ENCODE results near the gene CYP27C1. TPM values are rescaled to one million over a fixed set of nuclear protein-coding genes. Genes with fewer than 3 reads are reported as not detected.
A peak's percentile ranks its signal among the peaks of the same experiment; 100 is the strongest.

The CYP27C1 gene
- total RNA-seq, 4 donors from 2014 or later: not detected

- intact Hi-C loops (cut with DNase I; ENCODE audit: low total_unique reads): no loop called here
- peak in 1 of 2 donors; percentile 67 for DNase-seq
- Histone ChIP-seq H3K4me3 (no peak overlapping the region), H3K4me1 (peaks cover 20 to 44% of the 10 kb centered on the region in 2 donors), H3K36me3 (no peaks in the 10 kb centered on the region), H3K27me3 (no peaks in the 10 kb centered on the region), H3K27ac (peak overlapping the region; percentile 89 to 99 (median 93)), H3K9me3 (no peaks in the 10 kb centered on the region)
- peak; percentile 55 to 57 for ATAC-seq
- no peak for TF ChIP-seq POLR2A (IDR thresholded peaks at IDR 0.05)
- TF ChIP-seq, protein P1, sequence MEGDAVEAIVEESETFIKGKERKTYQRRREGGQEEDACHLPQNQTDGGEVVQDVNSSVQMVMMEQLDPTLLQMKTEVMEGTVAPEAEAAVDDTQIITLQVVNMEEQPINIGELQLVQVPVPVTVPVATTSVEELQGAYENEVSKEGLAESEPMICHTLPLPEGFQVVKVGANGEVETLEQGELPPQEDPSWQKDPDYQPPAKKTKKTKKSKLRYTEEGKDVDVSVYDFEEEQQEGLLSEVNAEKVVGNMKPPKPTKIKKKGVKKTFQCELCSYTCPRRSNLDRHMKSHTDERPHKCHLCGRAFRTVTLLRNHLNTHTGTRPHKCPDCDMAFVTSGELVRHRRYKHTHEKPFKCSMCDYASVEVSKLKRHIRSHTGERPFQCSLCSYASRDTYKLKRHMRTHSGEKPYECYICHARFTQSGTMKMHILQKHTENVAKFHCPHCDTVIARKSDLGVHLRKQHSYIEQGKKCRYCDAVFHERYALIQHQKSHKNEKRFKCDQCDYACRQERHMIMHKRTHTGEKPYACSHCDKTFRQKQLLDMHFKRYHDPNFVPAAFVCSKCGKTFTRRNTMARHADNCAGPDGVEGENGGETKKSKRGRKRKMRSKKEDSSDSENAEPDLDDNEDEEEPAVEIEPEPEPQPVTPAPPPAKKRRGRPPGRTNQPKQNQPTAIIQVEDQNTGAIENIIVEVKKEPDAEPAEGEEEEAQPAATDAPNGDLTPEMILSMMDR (IDR thresholded peaks at IDR 0.05 in 4 of 5, conservative IDR thresholded peaks at IDR 0.05 in 1 of 5): no peak
- in situ Hi-C loops (cut with MboI; ENCODE audit: low sequenced_read_pairs in 4 of 4): loop anchor here in 1 of 4 donors (10.0 kb wide), 1 partner anchor 90 kb away; no protein-coding TSS in a partner anchor
Observed at GRCh38 chr2:127155028-127155581, 65.0 kb downstream of the CYP27C1 start.

- Histone ChIP-seq H3K27me3 (no peaks in the 10 kb centered on the region), H3K4me1 (peaks cover 21 to 45% of the 10 kb centered on the region in 2 donors), H3K4me3 (no peak overlapping the region), H3K36me3 (no peaks in the 10 kb centered on the region), H3K9me3 (no peaks in the 10 kb centered on the region), H3K27ac (peak overlapping the region; percentile 89 to 99 (median 93))
- DNase-seq: no peak
- in situ Hi-C loops (cut with MboI; ENCODE audit: low sequenced_read_pairs in 4 of 4): loop anchor here in 1 of 4 donors (10.0 kb wide), 1 partner anchor 90 kb away; no protein-coding TSS in a partner anchor
- TF ChIP-seq POLR2A (IDR thresholded peaks at IDR 0.05): no peak
- TF ChIP-seq, protein P1 (IDR thresholded peaks at IDR 0.05 in 4 of 5, conservative IDR thresholded peaks at IDR 0.05 in 1 of 5): no peak
- no peak for ATAC-seq
- intact Hi-C loops (cut with DNase I; ENCODE audit: low total_unique reads): no loop called here
Observed at GRCh38 chr2:127154396-127154795, 65.7 kb downstream of the CYP27C1 start.

DNA sequence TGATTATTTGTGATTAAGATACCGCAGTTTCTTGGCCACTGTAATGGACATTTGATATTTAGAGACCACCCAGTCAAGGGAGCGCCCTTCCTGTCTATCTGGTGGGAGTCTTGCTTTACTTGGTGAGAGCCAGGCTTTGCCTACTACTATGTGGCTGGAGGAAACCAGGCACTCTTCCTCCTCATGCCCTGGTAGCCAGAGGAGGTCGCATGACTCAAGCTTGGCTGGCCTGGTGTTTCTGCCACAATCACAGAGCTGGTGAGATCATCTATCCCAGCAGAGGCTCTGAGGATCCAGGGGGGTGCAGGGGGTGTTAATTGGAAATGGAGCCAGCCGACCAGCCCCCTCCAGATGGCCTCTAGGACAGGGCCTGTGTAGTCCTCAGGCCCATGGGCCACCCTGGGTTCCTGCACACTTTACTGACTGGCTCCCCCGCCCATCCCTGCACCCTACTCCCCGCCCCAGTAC, 66.4 kb downstream of the CYP27C1 start:
- intact Hi-C loops (cut with DNase I; ENCODE audit: low total_unique reads): no loop called here
- H3K36me3 ChIP-seq: no peaks in the 10 kb centered on the region
- ATAC-seq: peak; percentile 82 to 84
- no peaks in the 10 kb centered on the region for H3K9me3 ChIP-seq
- TF ChIP-seq POLR2A (IDR thresholded peaks at IDR 0.05): peak; percentile 30 to 32
- TF ChIP-seq, protein P1 (IDR thresholded peaks at IDR 0.05 in 4 of 5, conservative IDR thresholded peaks at IDR 0.05 in 1 of 5): no peak
- no peaks in the 10 kb centered on the region for H3K27me3 ChIP-seq
- peak; percentile 79 to 90 for DNase-seq
- in situ Hi-C loops (cut with MboI; ENCODE audit: low sequenced_read_pairs in 4 of 4): loop anchor here in 1 of 4 donors (10.0 kb wide), 1 partner anchor 89 kb away; no protein-coding TSS in a partner anchor
- H3K27ac ChIP-seq: peak overlapping the region; percentile 89 to 99 (median 93)
- H3K4me3 ChIP-seq: no peak overlapping the region
- peaks cover 27 to 52% of the 10 kb centered on the region in 2 donors for H3K4me1 ChIP-seq

DNA sequence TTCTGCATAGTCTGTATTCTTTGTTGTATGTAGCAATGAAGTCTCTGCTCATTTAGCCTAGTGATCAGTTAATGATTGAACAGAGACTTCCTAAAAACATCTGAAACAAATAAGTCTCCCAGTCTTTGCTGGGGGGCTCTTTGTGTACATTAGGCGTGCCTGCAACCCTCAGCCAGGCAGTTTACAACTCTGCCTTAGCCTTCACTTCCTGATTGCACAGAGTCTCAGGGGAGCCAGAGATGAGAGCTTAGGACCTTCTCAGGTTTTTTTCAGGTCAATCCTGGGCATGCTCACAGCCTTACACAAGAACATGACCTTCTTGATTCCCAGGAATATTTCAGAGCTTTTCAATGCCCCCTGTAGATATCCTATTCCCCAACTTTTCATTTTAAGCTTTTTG, 69.1 kb downstream of the CYP27C1 start:
- Histone ChIP-seq H3K27ac (peak overlapping the region; percentile 89 to 99 (median 96)), H3K4me3 (no peak overlapping the region), H3K36me3 (no peaks in the 10 kb centered on the region), H3K9me3 (no peaks in the 10 kb centered on the region), H3K4me1 (peaks cover 48 to 60% of the 10 kb centered on the region in 2 donors), H3K27me3 (no peaks in the 10 kb centered on the region)
- DNase-seq (no peak), ATAC-seq (no peak)
- intact Hi-C loops (cut with DNase I; ENCODE audit: low total_unique reads) (no loop called here), in situ Hi-C loops (cut with MboI; ENCODE audit: low sequenced_read_pairs in 4 of 4) (loop anchor here in 1 of 4 donors (10.0 kb wide), 1 partner anchor 86 kb away; no protein-coding TSS in a partner anchor)
- TF ChIP-seq, protein P1 (IDR thresholded peaks at IDR 0.05 in 4 of 5, conservative IDR thresholded peaks at IDR 0.05 in 1 of 5): no peak
